Neural crest cell (in vitro differentiated cells): ENCODE data around the gene SMIM13. TPM values are rescaled to one million over a fixed set of nuclear protein-coding genes. Genes with fewer than 3 reads are reported as not detected.

Experiments used
- DNase-seq: peaks from one replicate; pipeline ENCODE4 v3.0.0; 2021; ENCODE audit warnings: low read depth, mixed read lengths, low spot score
- H3K27ac Mint-ChIP-seq: one replicate; pipeline ENCODE4 v1.8.0; 2021; ENCODE audit warnings: mild to moderate bottlenecking, mixed read lengths; ENCODE audit not compliant: unreplicated experiment
- H3K27me3 Mint-ChIP-seq: 2 replicates; pipeline ENCODE4 v1.8.0; 2021; ENCODE audit warnings: low read depth, mild to moderate bottlenecking, mixed read lengths
- H3K36me3 Mint-ChIP-seq: 2 replicates; pipeline ENCODE4 v1.8.0; 2021; ENCODE audit warnings: low read depth, mild to moderate bottlenecking, mixed read lengths
- H3K4me1 Mint-ChIP-seq: 2 replicates; pipeline ENCODE4 v1.8.0; 2021; ENCODE audit warnings: mixed read lengths
- H3K4me3 Mint-ChIP-seq: one replicate; pipeline ENCODE4 v1.8.0; 2021; ENCODE audit warnings: mild to moderate bottlenecking, mixed read lengths
- H3K9me3 Mint-ChIP-seq: 2 replicates; pipeline ENCODE4 v1.8.0; 2021; ENCODE audit warnings: mixed read lengths
- total RNA-seq: library from RNA; stranded (reverse); gene quantifications from 2 replicates; pipeline ENCODE4 v1.2.1, GENCODE V29; 2021
- TF ChIP-seq, protein P1 (sequence below): fragments of 200-600 bp; sonication (generic); conservative IDR thresholded peaks from 2 replicates; pipeline ENCODE4 v1.5.0; 2021; ENCODE audit warnings: antibody characterized with exemption, mild to moderate bottlenecking

The SMIM13 gene
- total RNA-seq, 1 donor from 2014 or later = 12.3 TPM

DNA sequence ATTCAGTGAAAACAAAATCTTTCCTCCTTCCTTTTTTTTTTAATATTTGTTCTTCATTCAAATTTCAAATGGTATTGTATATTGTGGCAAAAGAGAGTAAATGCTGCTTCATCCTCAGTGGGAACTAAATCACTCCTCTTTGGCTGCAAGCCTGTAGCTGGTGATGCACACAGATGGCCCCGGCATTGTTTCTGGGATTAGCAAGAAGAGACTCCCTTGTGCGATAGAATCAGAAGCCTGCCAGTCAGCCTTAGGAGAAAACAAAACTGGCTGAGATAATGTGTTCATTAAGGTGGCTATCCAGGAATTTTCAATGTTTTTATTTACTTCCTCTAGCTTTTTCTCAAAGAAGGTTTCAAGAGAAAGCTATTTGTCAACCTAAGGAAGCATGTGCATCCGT is 28.8 kb upstream of the SMIM13 start:
- H3K4me3 Mint-ChIP-seq = no peak overlapping the region
- H3K4me1 Mint-ChIP-seq = peaks cover 4% of the 10 kb centered on the region
- H3K27me3 Mint-ChIP-seq = no peaks in the 10 kb centered on the region
- TF ChIP-seq, protein P1, sequence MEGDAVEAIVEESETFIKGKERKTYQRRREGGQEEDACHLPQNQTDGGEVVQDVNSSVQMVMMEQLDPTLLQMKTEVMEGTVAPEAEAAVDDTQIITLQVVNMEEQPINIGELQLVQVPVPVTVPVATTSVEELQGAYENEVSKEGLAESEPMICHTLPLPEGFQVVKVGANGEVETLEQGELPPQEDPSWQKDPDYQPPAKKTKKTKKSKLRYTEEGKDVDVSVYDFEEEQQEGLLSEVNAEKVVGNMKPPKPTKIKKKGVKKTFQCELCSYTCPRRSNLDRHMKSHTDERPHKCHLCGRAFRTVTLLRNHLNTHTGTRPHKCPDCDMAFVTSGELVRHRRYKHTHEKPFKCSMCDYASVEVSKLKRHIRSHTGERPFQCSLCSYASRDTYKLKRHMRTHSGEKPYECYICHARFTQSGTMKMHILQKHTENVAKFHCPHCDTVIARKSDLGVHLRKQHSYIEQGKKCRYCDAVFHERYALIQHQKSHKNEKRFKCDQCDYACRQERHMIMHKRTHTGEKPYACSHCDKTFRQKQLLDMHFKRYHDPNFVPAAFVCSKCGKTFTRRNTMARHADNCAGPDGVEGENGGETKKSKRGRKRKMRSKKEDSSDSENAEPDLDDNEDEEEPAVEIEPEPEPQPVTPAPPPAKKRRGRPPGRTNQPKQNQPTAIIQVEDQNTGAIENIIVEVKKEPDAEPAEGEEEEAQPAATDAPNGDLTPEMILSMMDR = no peak
- no peak overlapping the region for H3K27ac Mint-ChIP-seq
- H3K36me3 Mint-ChIP-seq = no peaks in the 10 kb centered on the region
- H3K9me3 Mint-ChIP-seq = peaks cover 3% of the 10 kb centered on the region
- DNase-seq = no peak

DNA sequence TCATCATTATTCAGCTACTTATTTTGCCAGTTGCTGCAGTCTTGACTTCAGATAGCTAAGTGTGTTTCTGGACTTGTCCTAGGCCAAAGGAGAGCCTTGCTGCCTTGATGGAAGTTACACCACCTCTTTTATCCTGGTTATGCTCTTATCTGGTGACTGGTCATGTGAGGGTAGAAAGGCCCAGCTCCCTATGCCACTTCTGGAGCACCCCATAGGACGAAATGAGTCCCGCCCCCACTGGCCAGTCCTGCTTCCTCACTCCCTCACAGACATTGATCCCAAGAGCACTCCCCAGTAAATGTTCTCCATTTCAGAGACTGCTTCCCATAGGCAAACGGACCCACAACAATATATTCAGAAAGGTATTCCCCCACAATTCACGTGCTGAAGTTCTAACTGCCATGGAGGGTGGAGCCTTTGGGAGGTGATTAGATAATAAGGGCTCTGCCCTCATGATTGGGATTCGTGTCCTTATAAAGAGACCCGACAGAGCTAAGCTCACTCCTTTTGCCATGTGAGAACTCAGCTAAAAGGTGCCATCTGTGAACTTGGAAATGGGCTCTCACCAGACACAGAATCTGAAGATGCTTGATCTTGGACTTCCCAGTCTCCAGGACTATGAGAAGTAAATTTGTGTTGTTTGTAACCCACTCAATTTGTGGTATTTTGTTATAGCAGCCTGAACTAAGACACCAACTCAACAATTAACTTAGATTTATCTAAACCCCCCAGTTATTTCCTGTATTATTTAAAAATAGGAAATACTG is 28.0 kb upstream of the SMIM13 start:
- TF ChIP-seq, protein P1 = no peak
- Mint-ChIP-seq H3K27ac (no peak overlapping the region), H3K9me3 (peaks cover 3% of the 10 kb centered on the region), H3K4me1 (peaks cover 4% of the 10 kb centered on the region), H3K4me3 (no peak overlapping the region), H3K27me3 (no peaks in the 10 kb centered on the region), H3K36me3 (no peaks in the 10 kb centered on the region)
- DNase-seq = no peak

DNA sequence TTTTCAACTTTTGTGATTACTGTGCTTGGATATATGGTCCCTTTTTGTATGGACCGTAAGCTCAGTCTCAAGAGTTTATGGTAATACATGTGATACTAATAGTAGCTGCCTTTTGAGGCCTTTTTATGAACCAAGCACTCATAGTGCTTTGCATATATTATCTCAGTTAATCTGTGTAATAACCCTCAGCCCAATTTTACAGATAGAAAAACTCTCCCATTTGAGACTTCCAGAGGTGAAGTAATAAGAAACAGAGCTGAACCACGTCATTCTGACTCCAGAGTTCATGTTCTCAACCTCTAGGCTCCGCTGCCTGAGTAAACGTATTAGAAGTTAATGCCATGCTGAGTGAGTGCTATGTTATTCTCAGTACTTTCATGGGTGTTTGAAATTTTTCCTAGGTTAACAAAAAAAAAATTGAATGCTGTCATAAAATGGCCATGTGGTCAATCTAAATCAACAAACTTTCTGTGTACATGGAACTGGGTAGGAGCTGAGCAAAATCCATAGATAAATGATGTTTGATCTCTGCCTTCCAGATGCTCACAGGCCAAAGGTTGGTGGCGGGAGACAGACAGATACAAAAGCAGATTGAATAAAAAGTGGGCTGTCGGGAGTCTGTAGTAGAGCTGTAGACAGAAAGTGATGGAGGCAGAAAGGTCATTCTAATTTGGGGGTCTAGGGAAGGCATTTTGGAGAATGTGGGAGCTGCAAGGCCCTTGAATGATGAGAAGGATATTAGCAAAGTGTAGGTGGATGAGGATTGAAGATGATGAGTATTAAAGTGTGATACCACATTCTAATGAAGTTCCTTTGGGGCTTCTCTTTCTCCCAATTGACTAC is 26.9 kb upstream of the SMIM13 start:
- no peak overlapping the region for H3K27ac Mint-ChIP-seq
- no peaks in the 10 kb centered on the region for H3K36me3 Mint-ChIP-seq
- no peaks in the 10 kb centered on the region for H3K27me3 Mint-ChIP-seq
- H3K9me3 Mint-ChIP-seq = no peaks in the 10 kb centered on the region
- DNase-seq = no peak
- peaks cover 4% of the 10 kb centered on the region for H3K4me1 Mint-ChIP-seq
- TF ChIP-seq, protein P1 = no peak
- no peak overlapping the region for H3K4me3 Mint-ChIP-seq

DNA sequence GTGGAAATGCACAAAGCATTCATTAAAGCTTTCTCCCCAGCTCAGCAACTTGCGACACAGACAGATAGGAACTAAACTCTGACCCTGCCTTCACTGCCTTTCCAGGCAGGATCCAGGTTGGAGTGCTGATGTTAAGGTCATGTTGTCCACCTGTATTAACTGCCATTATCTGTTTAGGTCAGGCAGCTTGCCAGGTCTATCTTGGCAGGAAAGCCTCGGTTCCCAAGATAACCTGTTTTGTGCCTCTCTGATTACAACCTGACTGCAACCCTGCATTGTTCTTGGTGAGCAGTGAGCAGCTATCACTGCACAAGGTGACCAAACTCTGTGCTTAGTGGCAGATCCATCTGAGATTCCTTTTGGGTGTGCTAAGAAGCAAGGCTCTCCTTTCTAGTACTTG is 26.3 kb upstream of the SMIM13 start:
- Mint-ChIP-seq H3K9me3 (no peaks in the 10 kb centered on the region), H3K4me3 (no peak overlapping the region), H3K27ac (no peak overlapping the region), H3K4me1 (peaks cover 4% of the 10 kb centered on the region), H3K36me3 (no peaks in the 10 kb centered on the region), H3K27me3 (no peaks in the 10 kb centered on the region)
- TF ChIP-seq, protein P1 = no peak
- DNase-seq = no peak

DNA sequence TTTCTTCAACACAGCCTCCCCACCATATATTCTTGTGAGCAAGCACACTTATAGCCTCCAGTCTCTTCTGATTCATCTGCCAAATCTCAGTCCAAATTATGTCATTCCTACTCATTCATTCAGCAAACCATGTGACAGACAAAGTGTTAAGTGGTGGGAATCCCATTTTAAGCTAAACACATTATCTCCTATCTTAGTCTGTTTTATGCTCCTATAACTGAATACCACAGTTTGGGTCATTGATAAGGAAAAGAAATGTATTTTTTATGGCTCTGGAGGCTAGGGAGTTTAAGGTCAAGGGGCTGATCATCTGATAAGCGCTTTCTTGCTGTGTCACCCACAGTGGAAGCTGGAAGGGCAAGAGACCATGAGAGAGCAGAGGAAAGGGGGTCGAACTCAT is 23.9 kb upstream of the SMIM13 start:
- no peaks in the 10 kb centered on the region for H3K27me3 Mint-ChIP-seq
- TF ChIP-seq, protein P1 = no peak
- DNase-seq = no peak
- no peaks in the 10 kb centered on the region for H3K36me3 Mint-ChIP-seq
- H3K4me1 Mint-ChIP-seq = peaks cover 3% of the 10 kb centered on the region
- H3K4me3 Mint-ChIP-seq = no peak overlapping the region
- H3K9me3 Mint-ChIP-seq = no peaks in the 10 kb centered on the region
- H3K27ac Mint-ChIP-seq = no peak overlapping the region
